Neural progenitor cell (in vitro differentiated cells): ENCODE measurements around the gene DPP7.

Source experiments
- EZH2 ChIP-seq: fragments of 200-600 bp; sonication (generic); IDR thresholded peaks from 2 replicates; pipeline ENCODE4 v1.6.1; 2017; ENCODE audit warnings: antibody characterized with exemption, mild to moderate bottlenecking, moderate library complexity
- EZH2phosphoT487 ChIP-seq: fragments of 200-600 bp; sonication (generic); IDR thresholded peaks from 2 replicates; pipeline ENCODE4 v1.6.1; 2017; ENCODE audit warnings: antibody characterized with exemption
- TF ChIP-seq, protein P1 (sequence below): fragments of 200-600 bp; sonication (generic); IDR thresholded peaks from 2 replicates; pipeline ENCODE4 v1.5.1; 2017; ENCODE audit warnings: antibody characterized with exemption, mild to moderate bottlenecking

- TF ChIP-seq, protein P1, sequence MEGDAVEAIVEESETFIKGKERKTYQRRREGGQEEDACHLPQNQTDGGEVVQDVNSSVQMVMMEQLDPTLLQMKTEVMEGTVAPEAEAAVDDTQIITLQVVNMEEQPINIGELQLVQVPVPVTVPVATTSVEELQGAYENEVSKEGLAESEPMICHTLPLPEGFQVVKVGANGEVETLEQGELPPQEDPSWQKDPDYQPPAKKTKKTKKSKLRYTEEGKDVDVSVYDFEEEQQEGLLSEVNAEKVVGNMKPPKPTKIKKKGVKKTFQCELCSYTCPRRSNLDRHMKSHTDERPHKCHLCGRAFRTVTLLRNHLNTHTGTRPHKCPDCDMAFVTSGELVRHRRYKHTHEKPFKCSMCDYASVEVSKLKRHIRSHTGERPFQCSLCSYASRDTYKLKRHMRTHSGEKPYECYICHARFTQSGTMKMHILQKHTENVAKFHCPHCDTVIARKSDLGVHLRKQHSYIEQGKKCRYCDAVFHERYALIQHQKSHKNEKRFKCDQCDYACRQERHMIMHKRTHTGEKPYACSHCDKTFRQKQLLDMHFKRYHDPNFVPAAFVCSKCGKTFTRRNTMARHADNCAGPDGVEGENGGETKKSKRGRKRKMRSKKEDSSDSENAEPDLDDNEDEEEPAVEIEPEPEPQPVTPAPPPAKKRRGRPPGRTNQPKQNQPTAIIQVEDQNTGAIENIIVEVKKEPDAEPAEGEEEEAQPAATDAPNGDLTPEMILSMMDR = no peak
- TF ChIP-seq EZH2phosphoT487 (no peak), EZH2 (no peak)
These were observed 12.3 kb upstream of the DPP7 start for GRCh38 chr9:137126786-137127185.
